Measurements from ENCODE around the gene CLCN4. TPM values are rescaled to one million over a fixed set of nuclear protein-coding genes. Genes with fewer than 3 reads are reported as not detected.

CLCN4 gene
- total and polyA plus RNA-seq, 2 donors (not counting 1 experiment from before 2014, with no cell fraction given), result 7.7 to 9.1 TPM

- no peak for TF ChIP-seq EZH2 (IDR thresholded peaks at IDR 0.05; ENCODE audit: borderline replicate concordance, insufficient read depth, low read depth, low read length, poor library complexity, severe bottlenecking)
- no peak for TF ChIP-seq CTCF (IDR thresholded peaks at IDR 0.05)
- no peak overlapping the region for H3K4me3 Mint-ChIP-seq
- H2AFZ ChIP-seq (ENCODE audit: insufficient read depth, low read depth, low read length, poor library complexity, severe bottlenecking), result no peak overlapping the region
- peaks cover 9% of the 10 kb centered on the region for H3K27me3 Mint-ChIP-seq
- no peaks in the 10 kb centered on the region for H3K27me3 ChIP-seq (replicated peaks in 1 of 4; ENCODE audit: control extremely low read depth in 1 of 4, control insufficient read depth in 3 of 4, insufficient read depth in 4 of 4, low read length in 3 of 4)
- H3K4me1 ChIP-seq (ENCODE audit: control insufficient read depth in 2 of 2, insufficient read depth in 2 of 2, low read length in 2 of 2), result no peaks in the 10 kb centered on the region
- H3K9me3 Mint-ChIP-seq (ENCODE audit: insufficient read depth), result no peaks in the 10 kb centered on the region
- H3K27ac ChIP-seq (ENCODE audit: low read length in 2 of 2), result no peak overlapping the region
- H3K79me2 ChIP-seq (ENCODE audit: control insufficient read depth, insufficient read depth, low read length), result no peaks in the 10 kb centered on the region
- DNase-seq (no peak), ATAC-seq (ENCODE audit: low read depth) (no peak)
- no peak overlapping the region for H3K27ac Mint-ChIP-seq
- no peaks in the 10 kb centered on the region for H3K4me1 Mint-ChIP-seq
- intact Hi-C loops (cut with micrococcal nuclease), result no loop called here
- WGBS (ENCODE audit: insufficient coverage), result no CpG with 5 or more reads among the region's 1 CpG
- CTCF ChIA-PET, result no interaction called here
- no peaks in the 10 kb centered on the region for H3K9me3 ChIP-seq (ENCODE audit: control extremely low read depth in 1 of 3, control insufficient read depth in 2 of 3, insufficient read depth in 1 of 3, low read length in 2 of 3)
- no peaks in the 10 kb centered on the region for H3K36me3 ChIP-seq (replicated peaks in 1 of 2; ENCODE audit: control extremely low read depth in 1 of 2, control insufficient read depth in 1 of 2, extremely low read depth in 1 of 2, insufficient read depth in 2 of 2, low read length in 1 of 2)
- H3K4me3 ChIP-seq (ENCODE audit: control extremely low read depth in 1 of 5, extremely low read depth in 1 of 5, insufficient read depth in 1 of 5, low read depth in 2 of 5, low read length in 4 of 5), result no peak overlapping the region
- H3K9ac ChIP-seq (ENCODE audit: low read length), result no peak overlapping the region
- H4K20me1 ChIP-seq (ENCODE audit: control insufficient read depth, insufficient read depth, low read length, poor library complexity, severe bottlenecking), result no peaks in the 10 kb centered on the region
- H3K4me2 ChIP-seq (replicated peaks; ENCODE audit: low read depth, low read length, poor library complexity, severe bottlenecking), result no peak overlapping the region
- POLR2A ChIA-PET, result no interaction called here
Observed at GRCh38 chrX:10282490-10282889, 125.7 kb downstream of the CLCN4 start.

GRCh38 chrX:10286195-10286594 lies 129.4 kb downstream of the CLCN4 start:
- no peaks in the 10 kb centered on the region for H3K4me1 Mint-ChIP-seq
- no peaks in the 10 kb centered on the region for H3K9me3 Mint-ChIP-seq (ENCODE audit: insufficient read depth)
- H4K20me1 ChIP-seq (ENCODE audit: control insufficient read depth, insufficient read depth, low read length, poor library complexity, severe bottlenecking), result no peaks in the 10 kb centered on the region
- no peak overlapping the region for H2AFZ ChIP-seq (ENCODE audit: insufficient read depth, low read depth, low read length, poor library complexity, severe bottlenecking)
- no peak overlapping the region for H3K27ac ChIP-seq (ENCODE audit: low read length in 2 of 2)
- no peak overlapping the region for H3K4me3 Mint-ChIP-seq
- H3K79me2 ChIP-seq (ENCODE audit: control insufficient read depth, insufficient read depth, low read length), result no peaks in the 10 kb centered on the region
- no peaks in the 10 kb centered on the region for H3K9me3 ChIP-seq (ENCODE audit: control extremely low read depth in 1 of 3, control insufficient read depth in 2 of 3, insufficient read depth in 1 of 3, low read length in 2 of 3)
- DNase-seq (no peak), ATAC-seq (ENCODE audit: low read depth) (no peak)
- peaks cover 23% of the 10 kb centered on the region for H3K27me3 Mint-ChIP-seq
- H3K27ac Mint-ChIP-seq, result no peak overlapping the region
- H3K4me3 ChIP-seq (ENCODE audit: control extremely low read depth in 1 of 5, extremely low read depth in 1 of 5, insufficient read depth in 1 of 5, low read depth in 2 of 5, low read length in 4 of 5), result no peak overlapping the region
- ChIA-PET CTCF (no interaction called here), POLR2A (no interaction called here)
- no peaks in the 10 kb centered on the region for H3K27me3 ChIP-seq (replicated peaks in 1 of 4; ENCODE audit: control extremely low read depth in 1 of 4, control insufficient read depth in 3 of 4, insufficient read depth in 4 of 4, low read length in 3 of 4)
- H3K36me3 ChIP-seq (replicated peaks in 1 of 2; ENCODE audit: control extremely low read depth in 1 of 2, control insufficient read depth in 1 of 2, extremely low read depth in 1 of 2, insufficient read depth in 2 of 2, low read length in 1 of 2), result no peaks in the 10 kb centered on the region
- intact Hi-C loops (cut with micrococcal nuclease), result no loop called here
- WGBS (ENCODE audit: insufficient coverage), result 77% methylated on average over 3 of the region's 6 CpGs
- H3K4me2 ChIP-seq (replicated peaks; ENCODE audit: low read depth, low read length, poor library complexity, severe bottlenecking), result no peak overlapping the region
- no peak overlapping the region for H3K9ac ChIP-seq (ENCODE audit: low read length)
- TF ChIP-seq CTCF (IDR thresholded peaks at IDR 0.05) (no peak), EZH2 (IDR thresholded peaks at IDR 0.05; ENCODE audit: borderline replicate concordance, insufficient read depth, low read depth, low read length, poor library complexity, severe bottlenecking) (no peak)
- H3K4me1 ChIP-seq (ENCODE audit: control insufficient read depth in 2 of 2, insufficient read depth in 2 of 2, low read length in 2 of 2), result no peaks in the 10 kb centered on the region

Other genes starting within 250 kb of the CLCN4 start
- gene CLDN34, start 189.6 kb upstream of the CLCN4 start, total RNA-seq, result not detected in 2 replicates
- gene CLDN34, start 189.6 kb upstream of the CLCN4 start, polyA plus RNA-seq, result not detected in 2 replicates